HG02642 (cell line): ENCODE results near the gene GATA2.

ENCODE experiments used
- ATAC-seq: cut with Tn5 transposase; IDR thresholded peaks from one replicate; pipeline ENCODE4 v1.9.1; 2021; ENCODE audit warnings: mild to moderate bottlenecking; ENCODE audit not compliant: unreplicated experiment, poor library complexity

Gene GATA2

DNA sequence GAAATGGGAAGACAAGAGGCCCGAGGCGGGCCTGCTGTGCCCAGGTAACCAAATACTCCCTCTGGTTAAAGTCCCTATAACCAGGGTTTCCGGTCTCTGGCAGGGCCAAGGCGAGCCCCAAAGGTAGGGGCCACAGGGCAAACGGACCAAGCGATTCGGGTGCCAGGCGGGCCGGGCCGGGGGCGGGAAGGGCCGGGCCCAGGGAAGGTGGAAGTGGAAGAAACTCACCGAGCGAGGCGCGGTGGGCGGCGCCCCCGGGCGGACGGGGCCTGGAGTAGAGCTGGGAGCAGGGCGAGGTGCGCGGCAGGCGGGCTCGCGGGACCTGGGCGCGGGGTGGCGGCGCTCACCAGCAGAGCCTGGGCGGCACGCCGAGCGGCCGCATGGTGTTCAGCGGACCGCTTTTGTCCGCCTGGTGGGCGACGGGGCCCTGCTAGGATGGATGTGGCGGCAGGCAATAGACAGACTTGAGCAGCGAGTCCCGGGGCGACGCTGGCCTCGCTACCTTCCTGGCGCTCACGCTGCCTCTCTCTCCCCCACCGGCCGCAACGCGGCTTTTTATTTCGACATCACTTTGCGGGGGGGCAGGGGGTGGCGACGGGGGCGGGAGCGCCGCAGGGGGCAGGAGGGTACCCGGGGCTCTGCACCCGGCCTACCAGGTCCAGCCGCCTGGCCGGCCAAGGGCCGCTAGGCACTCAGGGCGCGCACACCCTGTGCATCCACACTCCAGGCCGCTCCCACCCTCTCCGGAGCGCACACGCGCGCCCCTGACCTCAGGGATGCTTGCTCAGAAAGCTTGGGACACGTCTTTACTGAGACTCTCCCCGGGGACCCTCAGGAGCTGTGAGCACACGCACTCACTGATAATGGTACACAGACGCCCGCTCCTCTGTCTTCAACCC, at the start of gene GATA2:
Gene GATA2 (minus strand): TSS at position 531 of the 899 bp plus-strand sequence. CDS start 6,170 bp downstream, outside the sequence.
- ATAC-seq = no peak

DNA sequence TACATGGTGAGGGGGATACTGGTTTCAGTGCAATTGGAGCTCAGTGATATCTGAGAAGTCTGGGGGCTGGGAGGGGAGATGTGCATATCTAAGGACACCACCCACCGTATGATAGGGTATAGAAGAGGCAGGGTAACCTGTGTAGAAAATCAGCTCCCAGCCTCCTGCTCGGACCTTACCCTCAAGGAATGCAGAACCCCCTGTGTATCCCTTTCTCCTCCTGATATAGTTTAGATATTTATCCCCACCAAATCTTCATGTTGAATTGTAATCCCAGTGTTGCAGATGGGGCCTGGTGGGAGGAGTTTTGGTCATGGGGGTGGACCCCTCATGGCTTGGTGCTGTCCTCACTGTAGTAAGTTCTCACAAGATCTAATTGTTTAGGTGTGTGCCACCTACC, 48.2 kb upstream of the GATA2 start:
- no peak for ATAC-seq

GRCh38 chr3:128539376-128539775, 46.4 kb upstream of the GATA2 start:
- no peak for ATAC-seq

GRCh38 chr3:128537091-128537703, 44.2 kb upstream of the GATA2 start:
- no peak for ATAC-seq

- ATAC-seq = no peak
These were observed 39.3 kb upstream of the GATA2 start for GRCh38 chr3:128532012-128532983.

GRCh38 chr3:128524374-128525299, 31.6 kb upstream of the GATA2 start:
- no peak for ATAC-seq

GRCh38 chr3:128523591-128523990, 30.6 kb upstream of the GATA2 start:
- no peak for ATAC-seq

GRCh38 chr3:128521715-128522114, 28.7 kb upstream of the GATA2 start:
- ATAC-seq = no peak

GRCh38 chr3:128518587-128519490, 25.8 kb upstream of the GATA2 start:
- no peak for ATAC-seq

DNA sequence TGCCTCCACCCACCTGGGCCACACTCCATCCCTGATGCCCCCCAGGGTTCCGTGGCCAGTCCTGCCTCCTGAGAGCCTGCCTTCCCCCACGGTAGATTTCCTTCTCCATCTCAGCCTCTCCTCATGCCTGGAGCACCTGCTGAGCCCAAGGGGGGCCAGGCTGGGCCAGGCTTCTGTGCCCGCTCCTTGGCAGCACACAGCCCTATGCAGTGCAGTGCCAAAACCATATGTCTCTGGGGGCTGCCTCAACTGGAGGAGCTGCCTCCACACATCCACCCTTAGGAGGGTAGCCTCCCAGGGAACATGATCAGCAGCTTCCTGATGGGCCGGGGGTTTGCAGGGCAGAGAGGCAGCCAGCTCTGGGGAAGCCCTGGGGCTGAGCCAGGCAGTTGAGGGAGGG, 24.6 kb upstream of the GATA2 start:
- ATAC-seq = no peak

GRCh38 chr3:128515967-128516366, 23.0 kb upstream of the GATA2 start:
- no peak for ATAC-seq

DNA sequence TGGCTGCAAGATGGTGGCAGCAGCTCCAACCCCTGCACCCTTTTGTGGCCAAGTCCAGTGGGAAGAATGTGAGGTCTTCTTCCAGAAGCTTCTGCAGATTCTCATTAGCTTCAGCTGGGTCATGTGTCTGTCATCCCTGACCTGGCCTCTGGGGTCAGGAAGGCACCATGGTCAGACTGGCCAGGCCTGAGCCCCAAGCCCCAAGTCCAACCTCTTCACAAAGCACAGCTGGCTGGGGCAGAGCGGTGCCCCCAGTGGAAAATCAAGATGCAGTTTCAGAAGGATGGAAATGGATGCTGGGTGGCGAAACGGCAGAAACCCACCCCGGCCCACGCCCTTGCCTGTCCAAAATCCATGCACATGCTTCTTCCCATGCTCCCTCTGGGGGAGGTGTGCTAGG, 15.9 kb upstream of the GATA2 start:
- ATAC-seq = no peak

GRCh38 chr3:128506754-128507153, 13.8 kb upstream of the GATA2 start:
- no peak for ATAC-seq

DNA sequence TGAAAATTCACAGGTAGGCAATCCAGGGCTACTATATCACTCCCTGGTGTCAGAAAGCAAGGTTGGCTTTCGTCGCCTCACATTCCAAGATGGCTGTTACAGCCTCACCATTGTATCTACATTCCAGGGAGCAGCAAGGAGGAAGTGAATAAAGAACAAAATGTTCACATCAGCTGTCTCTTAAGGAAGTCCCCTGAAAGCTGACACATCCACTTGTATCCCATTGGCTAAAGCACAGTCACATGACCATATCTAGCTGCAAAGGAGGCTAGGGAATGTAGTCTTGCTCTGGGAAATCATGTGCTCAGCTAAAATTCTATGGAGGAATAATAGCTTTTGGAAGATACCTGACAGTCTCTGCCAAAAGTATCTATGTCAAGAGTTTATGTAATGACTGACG, 12.8 kb upstream of the GATA2 start:
- ATAC-seq = no peak

DNA sequence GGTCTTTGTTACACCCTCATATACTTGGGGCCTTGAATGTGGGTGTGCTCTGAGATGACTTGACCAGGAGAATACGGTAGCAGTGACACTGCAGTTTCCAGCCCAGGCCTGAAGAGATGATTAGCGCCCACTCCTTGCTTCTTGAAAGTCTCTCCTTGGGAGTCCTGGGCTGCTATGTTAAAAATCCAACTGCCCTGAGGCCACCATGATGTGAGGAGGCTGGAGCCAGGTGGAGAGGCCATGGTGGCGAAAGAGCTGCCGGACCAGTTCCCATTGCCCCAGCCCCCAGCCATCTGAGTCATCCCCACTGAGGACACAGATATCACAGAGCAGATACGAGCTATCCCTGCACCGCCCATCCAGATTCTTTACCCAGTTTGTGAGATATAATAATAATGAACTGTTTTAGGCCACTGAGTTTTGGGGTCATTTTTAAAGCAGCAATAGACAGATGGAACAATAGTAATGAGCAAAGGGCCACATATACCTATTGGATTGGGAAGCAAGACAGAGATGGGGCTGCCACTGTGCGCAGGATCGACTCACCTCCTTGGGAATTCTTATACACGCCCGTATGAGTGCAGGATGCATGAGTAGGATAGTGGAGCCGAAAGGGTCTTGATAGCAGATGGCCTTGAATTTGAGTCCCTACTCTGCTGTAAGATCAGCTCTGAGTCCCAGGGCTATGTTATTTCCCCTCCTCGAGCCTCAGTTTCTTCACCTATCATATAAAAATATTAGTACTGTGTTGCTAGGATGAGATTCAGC, 12.1 kb upstream of the GATA2 start:
- ATAC-seq = no peak

- no peak for ATAC-seq
These were observed 11.5 kb upstream of the GATA2 start for GRCh38 chr3:128504533-128504915.

DNA sequence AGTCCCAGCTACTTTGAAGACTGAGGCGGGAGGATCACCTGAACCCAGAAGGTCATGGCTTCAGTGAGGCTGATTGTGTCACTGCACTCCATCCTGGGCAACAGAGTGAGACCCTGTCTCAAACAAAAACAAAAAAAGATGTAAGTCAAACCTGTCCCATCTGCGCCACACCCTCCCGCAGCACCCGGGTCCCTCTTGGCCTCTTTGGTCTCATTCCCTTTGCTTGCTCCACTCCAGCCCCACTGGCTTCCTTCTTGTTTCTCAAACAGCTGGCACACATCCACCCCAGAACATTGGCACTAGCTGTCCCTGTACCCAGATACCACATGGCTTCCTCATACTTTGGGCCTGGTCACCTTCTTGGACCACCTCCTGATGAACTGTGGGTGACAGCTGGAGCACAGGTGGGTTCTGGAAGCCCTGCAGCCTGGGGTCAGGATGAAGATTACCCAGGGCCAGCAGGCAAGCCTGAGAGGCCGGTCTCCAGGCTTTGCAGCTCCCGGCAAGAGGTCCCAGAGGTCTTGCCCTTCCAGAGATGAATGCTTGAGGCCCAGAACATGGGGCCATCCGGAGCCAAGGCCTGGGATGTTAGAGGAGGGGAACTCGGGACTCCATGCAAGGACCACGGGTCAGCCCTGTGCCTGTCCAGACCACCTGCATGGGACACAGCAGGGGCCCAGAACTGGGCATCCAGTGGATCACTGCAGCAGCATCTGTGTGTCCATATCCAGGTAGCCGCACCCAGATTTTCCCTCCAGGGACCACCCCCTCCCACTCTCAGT, 10.9 kb upstream of the GATA2 start:
- no peak for ATAC-seq
